Activated T-helper 1 cell treated with Interleukin-2 at 50 U/mL for 16 hours (primary cell): ENCODE results near the gene MAPK6.
"Not testable (repeated sequence)": the region's sequence is repeated elsewhere in the genome, so short reads cannot be mapped to it uniquely, and the experiment has no call there.

Experiments used
- DNase-seq: peaks from one replicate; pipeline ENCODE4 v3.0.0-alpha.2; 2020; ENCODE audit warnings: low read depth

MAPK6 gene

DNA sequence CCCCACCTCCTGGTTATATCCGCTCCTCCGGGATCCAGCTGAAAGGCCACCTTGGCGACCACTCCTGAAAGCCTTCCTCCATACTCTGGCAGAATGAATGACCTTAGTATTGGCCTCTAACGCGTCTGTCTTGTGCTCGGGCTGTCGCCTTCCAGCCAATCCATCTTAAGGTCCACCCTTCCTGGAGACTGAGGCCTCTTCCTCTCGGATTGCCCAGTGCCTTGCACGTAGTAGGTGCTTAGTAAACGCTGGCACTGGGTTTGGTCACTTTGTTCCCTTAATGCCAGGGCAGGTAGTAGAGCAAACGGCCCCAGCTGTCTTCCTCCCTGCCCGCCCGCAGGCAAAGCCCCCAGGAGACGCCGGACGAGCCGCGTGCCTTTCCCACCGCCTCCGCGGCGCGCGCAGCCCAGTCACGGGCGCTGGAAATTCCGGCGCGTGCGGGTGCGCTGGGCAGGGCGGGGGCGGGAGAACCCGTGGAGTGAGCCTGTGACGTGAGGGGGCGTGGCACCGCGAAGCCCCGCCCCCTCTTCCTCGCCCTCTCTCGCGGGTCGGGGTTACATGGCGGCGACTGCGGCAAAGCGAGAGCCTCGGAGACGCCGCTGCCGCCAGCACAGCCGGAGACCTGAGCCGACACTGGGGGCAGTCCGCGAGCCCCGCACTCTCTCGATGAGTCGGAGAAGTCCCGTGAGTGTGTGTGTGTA lies at the start of gene MAPK6:
Gene MAPK6, plus strand, starts transcription at position 527 of the 701 bp plus-strand sequence. CDS start 27,242 bp downstream, outside the sequence.
- DNase-seq = peak; percentile 89

DNA sequence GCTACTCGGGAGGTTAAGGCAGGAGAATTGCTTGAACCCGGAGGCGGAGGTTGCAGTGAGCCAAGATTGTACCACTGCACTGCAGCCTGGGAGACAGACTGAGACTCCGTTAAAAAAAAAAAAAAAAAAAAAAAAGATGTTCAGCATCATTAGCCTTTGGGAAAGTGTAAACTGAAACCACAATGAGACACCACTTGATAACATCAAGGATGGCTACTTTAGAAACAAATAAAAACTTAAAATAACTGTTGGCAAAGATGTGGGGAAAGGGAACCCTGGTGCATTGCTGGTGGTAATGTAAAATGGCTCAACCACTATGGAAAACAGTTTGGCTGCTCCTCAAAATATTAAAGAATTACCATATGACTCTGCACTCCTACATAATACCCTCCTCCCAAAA lies 49.3 kb upstream of the MAPK6 start:
- no peak for DNase-seq

GRCh38 chr15:51970132-51970817 lies 48.7 kb upstream of the MAPK6 start:
- DNase-seq = no peak

- DNase-seq = no peak
Observed at GRCh38 chr15:51971032-51971374, 48.0 kb upstream of the MAPK6 start.

DNA sequence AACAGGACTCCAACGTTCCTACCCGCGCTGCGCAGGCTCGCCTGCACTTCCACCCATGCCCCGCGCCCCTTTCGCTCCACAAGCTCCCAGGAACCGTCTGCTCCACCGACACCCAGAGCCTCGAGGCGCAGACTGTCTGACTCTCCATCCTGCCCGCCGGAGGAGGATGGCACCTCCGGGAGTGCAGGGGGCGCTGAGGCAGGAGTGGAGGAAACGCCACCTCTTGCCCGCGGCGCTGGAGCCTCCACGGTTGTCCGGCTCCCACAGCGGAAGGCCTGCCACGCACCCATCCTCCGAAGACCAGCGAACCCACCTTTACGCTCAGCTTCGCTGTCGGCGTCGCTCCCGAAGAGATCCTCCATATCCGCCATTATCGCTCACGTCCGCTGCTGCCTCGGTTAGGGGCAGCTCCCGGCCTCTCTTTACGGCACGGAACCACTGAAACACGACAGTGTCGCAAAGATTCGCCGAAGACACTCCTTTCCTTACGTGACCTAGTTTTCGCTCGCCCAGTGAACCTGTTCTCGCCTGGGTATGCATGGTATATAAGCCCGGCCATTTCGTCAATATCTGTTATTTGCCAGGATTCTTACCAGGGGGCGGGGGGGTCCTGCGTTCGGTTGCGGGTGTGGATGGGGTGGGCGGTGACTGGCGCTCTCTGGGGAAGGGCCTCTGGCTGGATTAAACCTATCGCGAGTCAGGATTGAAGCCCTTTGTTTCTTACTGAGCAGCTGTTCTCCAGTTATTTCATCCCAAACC lies 47.5 kb upstream of the MAPK6 start, which contains the start of gene LEO1:
Gene LEO1, minus strand, starts transcription at position 404 of the 759 bp plus-strand sequence. Its CDS starts 33 bp downstream, at position 371.
- DNase-seq = peak; percentile 76

GRCh38 chr15:51973220-51973619 lies 45.8 kb upstream of the MAPK6 start:
- no peak for DNase-seq

DNA sequence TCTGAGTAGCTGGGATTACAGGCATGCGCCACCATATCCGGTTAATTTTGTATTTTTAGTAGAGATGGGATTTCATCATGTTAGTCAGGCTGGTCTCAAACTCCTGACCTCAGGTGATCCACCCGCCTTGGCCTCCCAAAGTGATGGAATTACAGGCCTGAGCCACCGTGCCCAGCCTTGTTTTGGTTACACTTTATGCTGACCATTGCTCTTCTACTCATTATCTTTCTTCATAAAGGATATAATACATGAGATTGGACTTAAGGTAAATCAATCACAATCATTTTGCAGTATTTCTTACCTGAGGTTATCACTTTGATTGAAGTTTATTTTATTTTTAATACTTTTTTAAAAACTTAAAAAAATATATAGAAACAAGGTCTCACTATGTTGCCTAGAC lies 45.2 kb upstream of the MAPK6 start:
- DNase-seq = no peak

DNA sequence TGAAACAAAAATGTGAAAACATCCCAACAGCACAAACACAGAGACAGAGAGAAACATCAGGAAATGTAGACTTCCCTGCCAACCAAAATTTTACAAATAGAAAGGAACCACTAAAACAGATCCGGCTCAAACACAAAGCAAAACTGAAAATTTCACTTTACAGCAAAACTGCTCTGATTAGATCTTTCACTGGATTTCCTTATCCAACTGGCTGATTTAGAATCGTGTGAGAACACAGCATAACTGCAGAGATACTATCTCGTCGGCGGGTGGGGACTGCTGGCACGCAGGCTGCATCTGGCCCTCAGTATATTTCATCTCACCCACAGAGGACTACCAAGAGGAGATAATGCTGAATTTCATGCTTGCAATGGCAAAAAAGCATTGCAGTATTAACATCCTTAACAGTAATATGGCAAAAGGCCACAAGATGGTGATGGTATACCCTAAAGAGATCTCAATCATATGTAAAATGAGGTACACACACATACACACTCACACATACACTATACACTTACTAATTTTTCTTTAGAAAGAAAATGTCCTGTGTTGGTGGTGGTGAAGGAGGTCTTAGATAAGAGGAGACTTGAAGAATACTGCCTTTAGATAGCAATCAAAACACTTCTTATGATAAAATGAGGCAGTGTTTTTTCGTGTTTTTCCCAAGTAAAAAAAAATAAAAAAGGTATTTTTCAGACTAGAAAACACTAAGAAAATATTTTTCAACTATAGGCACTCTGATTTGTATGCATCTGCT lies 36.8 kb upstream of the MAPK6 start:
- no peak for DNase-seq

DNA sequence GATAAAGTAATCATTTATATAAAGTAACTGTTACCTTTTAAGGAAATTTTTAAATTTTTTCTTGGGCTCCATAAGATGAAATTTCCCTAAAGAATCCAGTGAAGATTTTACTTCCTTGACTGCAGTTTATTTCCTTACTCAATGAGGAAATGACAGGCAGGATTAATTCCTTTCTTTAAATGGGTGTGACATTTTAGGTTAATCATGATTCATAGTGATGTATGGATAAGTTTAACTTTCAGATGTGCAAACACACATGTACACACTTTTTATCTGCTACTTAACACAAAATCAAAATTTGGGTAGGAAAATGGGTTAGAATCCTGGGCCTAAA lies 36.3 kb upstream of the MAPK6 start:
- DNase-seq = no peak

GRCh38 chr15:51991141-51991540 lies 27.9 kb upstream of the MAPK6 start:
- no peak for DNase-seq

DNA sequence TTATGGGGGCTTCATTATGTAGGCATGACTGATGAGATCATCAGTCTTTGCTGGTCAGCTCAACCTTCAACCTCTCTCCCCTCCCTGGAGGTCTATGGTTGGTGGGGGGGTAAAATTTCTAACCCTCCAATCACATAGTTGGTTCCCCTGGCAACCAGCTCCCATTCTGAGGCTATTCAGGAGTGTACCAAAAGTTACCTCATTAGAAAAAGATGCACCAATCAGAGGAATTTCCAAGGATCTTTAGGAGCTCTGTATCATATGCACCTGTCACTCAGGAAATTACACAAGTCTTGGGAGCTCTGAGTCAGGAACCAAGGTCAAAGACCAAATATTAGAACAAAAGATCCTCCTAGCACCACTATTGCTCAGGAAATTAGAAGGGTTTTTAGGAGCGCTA lies 26.1 kb upstream of the MAPK6 start:
- no peak for DNase-seq

GRCh38 chr15:52002351-52002750 lies 16.7 kb upstream of the MAPK6 start:
- DNase-seq = no peak

DNA sequence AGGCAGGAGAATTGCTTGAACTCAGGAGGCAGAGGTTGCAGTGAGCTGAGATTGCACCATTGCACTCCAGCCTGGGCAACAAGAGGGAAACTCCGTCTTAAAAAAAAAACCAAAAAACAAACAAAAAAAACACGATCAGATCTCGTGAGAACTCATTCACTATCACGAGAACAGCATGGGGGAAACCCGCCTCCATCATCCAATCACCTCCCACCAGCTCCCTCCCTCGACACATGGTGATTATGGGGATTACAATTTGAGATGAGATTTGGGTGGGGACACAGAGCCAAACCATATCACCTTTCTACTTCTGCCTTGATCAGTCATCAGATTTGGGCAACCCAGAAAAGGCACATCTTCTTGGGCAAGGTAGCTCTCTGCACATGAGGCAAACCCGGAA lies 15.9 kb upstream of the MAPK6 start:
- not testable (repeated sequence) for DNase-seq

GRCh38 chr15:52003710-52004109 lies 15.3 kb upstream of the MAPK6 start:
- no peak for DNase-seq

DNA sequence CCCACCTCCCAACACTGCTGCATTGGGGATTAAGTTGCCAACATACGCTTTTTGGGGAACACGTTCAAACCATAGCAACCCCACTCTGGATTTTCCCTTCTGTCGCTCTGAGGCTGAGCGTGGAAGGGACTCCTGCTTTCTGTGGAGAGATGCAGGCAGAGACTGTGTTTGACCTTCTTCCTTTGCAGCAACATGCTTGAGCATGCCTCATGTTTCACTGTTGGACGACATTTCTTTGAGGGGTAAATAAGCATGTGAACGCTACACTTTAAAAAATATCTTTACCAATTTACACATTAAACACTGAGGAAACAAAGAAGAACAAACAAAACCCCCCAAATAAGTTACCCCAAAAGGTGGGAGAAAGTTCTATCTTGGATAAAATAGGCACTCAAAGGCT lies 14.2 kb upstream of the MAPK6 start:
- no peak for DNase-seq

- DNase-seq = no peak
Observed at GRCh38 chr15:52005748-52006701, 13.0 kb upstream of the MAPK6 start.

DNA sequence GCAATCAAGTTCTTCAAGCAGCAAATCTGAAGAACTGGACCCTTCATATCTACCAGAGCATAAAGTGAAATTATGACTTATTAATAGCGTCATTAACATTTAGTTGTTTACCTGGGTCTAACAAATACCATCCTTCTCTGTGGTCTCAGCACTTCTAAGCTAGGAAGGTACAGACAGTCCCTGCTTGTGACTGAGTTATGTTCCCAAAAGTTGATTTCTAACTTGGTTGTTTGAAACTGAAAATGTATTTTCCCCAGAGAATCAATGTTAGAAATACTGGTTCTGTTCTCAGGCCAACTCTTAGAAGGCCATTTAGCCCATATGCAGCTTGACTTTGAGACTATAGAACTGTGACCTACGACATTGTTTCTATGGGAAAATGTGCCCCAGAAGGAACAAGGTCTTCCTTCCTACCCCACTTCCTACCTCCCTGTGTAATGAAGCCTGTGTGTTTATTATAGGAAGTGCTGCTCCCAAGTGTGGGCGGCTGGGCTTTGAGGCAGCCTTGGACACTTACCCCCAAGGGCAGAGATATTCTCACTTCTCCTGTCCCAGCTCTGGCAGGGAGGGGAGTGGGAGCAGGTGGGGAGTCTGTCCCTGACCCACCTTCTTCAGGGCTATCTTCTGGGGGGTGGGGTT lies 12.2 kb upstream of the MAPK6 start:
- no peak for DNase-seq

DNA sequence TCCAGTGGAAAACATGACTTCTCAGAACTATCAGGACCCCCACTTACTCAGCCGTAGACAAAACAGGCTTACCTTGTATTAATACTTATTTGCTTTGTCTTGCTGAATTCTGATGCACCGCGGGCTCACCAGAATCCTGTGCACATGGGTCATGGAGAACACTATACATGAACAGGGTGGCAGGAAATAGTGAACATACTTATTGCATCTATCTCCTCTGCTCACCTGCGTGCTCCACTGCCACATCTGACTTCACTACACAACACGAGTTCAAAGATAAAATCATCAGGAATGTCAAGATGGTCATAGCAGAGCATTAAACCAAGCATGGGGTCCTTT lies 10.7 kb upstream of the MAPK6 start:
- DNase-seq = no peak

- DNase-seq = no peak
Observed at GRCh38 chr15:52008698-52009434, 10.2 kb upstream of the MAPK6 start.
